Astrocyte of the cerebellum (primary cell): ENCODE data around the gene CSF1R.
A peak's percentile ranks its signal among the peaks of the same experiment; 100 is the strongest.

Experiments used
- DNase-seq: peaks from one replicate; pipeline ENCODE4 v3.0.0-alpha.2; 2011; ENCODE audit warnings: low read depth
- H3K4me3 ChIP-seq: 2 replicates; pipeline ENCODE4 v1.5.1; 2011; ENCODE audit warnings: mild to moderate bottlenecking, low read depth, low read length, moderate library complexity
- in situ Hi-C: cut with HindIII; loops from 2 replicates; pipeline ENCODE4 v1.10.0; 2017; ENCODE audit warnings: low sequenced_read_pairs
- TF ChIP-seq, protein P1 (sequence below): IDR thresholded peaks from 2 replicates; pipeline ENCODE4 v1.5.1; 2012; ENCODE audit warnings: low read length, low read depth, moderate library complexity, mild to moderate bottlenecking; ENCODE audit errors: missing control alignments

CSF1R gene

DNA sequence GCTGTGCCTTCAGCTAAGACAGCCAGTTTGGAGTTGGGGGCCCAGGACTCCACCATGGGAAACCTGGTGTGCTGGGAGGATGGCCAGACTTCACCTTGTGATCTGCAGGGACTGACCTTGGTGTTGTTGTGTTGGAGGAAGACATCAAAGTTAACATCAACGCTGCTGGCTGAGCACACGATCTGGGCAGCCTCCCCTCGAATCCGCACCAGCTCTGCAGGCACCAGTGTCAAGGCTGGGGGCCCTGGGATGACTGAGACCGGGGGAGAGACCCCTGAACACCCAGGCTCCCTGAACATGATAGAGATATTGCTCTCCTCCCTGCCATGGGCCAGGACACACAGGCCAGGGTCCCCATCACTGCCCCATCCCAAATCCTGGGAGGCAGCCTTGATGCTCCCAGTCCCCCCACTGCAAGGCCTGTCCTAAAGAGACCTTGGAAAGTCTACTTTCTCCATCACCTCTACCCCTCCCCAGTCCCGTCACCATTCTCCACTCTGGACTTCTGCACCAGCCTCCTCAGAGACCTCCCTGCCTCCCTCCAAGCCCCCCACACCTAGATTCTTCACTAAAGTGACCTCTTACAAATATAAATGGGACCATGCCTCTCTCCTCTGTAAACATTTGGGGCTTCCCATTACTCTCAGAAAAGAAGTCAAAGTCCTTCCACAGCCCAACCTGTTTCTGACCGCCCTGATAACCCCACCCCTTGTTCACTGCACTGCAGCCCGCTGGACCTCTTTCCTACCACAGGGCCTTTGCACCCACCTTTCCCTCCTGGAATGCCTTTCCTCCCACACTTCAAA is 8.2 kb downstream of the CSF1R start:
- no peak for DNase-seq
- TF ChIP-seq, protein P1, sequence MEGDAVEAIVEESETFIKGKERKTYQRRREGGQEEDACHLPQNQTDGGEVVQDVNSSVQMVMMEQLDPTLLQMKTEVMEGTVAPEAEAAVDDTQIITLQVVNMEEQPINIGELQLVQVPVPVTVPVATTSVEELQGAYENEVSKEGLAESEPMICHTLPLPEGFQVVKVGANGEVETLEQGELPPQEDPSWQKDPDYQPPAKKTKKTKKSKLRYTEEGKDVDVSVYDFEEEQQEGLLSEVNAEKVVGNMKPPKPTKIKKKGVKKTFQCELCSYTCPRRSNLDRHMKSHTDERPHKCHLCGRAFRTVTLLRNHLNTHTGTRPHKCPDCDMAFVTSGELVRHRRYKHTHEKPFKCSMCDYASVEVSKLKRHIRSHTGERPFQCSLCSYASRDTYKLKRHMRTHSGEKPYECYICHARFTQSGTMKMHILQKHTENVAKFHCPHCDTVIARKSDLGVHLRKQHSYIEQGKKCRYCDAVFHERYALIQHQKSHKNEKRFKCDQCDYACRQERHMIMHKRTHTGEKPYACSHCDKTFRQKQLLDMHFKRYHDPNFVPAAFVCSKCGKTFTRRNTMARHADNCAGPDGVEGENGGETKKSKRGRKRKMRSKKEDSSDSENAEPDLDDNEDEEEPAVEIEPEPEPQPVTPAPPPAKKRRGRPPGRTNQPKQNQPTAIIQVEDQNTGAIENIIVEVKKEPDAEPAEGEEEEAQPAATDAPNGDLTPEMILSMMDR = no peak
- in situ Hi-C loops = no loop called here
- no peak overlapping the region for H3K4me3 ChIP-seq

DNA sequence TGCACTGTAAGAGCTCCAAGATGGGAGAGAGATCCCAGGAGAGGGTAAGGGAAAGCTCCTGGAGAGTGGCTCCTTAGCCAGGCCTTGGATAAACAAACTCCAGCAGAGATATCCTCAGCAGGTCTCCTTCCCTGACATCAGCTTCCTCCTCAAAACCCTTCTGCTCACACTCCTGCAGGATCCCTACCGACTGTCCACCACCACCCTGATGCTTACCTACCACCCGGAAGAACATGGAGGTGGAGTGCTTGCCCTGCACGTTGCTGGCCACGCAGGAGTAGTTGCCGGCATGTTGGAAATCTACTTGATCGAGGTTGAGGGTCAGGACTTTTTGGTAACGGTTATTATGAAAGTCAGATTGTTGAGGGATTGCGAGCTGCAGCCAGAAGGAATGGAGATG is 9.3 kb downstream of the CSF1R start:
- in situ Hi-C loops = no loop called here
- DNase-seq = no peak

DNA sequence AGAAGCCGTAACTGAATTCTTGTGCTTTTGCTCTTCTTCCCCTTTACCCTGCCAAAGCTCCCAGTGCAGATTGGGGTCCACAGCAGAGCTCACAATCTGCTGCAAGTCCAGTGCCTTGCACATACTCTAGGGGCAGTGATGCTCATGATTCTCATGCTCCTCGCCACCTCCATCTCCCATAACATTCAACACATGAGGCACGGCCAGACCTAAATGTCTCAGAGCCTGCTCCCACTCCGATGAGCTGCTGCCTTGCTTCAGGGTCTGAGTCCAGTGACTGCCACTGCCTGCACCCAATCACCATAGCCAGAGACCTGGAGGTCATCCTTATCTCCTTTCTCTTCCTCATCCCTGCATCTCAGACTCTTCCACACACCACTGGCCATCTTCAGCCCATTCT is 10.5 kb downstream of the CSF1R start:
- TF ChIP-seq, protein P1 = peak; percentile 8
- in situ Hi-C loops = no loop called here
- H3K4me3 ChIP-seq = no peak overlapping the region
- no peak for DNase-seq

More for the DNA sequence above, 9.3 kb downstream of the CSF1R start:
- TF ChIP-seq, protein P1 = no peak
- H3K4me3 ChIP-seq = no peak overlapping the region

DNA sequence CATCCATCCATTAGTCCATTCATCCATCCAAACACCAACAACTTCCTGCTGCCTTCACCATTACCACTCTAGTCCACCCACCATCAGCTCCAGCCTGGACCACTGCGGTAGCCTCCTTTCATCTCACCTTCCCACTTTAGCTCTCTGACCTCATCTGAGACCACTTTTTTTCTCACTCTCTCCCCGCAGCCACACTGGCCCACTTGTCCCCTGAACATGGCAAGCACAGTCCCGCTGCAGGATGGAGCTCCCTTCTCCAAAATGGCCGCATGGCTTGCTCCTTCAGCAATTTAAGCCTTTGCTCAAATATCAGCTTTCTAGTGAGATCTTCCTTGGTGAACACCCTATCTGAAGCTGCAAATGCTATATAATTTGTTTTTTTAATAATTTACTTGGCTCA is 11.1 kb downstream of the CSF1R start:
- H3K4me3 ChIP-seq = no peak overlapping the region
- in situ Hi-C loops = no loop called here
- DNase-seq = no peak
- TF ChIP-seq, protein P1 = no peak

DNA sequence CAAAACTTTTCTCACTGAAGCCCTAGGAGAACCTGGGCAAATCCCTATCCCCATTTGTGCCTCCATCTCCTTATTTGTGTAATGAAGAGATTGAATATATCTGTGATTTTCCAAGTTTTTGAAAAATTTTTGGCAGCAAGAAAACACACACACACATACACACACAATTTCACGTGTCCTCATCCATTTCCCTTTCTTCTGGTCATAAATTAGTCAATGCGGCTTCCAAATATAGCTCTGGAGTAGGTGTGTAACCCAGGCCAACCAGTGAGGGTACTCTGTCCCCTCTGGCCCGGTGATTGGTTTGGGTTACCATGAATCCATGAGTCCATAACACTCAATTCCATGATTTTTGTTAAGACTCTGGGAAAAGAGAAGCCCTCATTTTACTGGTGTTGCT is 12.7 kb downstream of the CSF1R start:
- TF ChIP-seq, protein P1 = no peak
- no peak for DNase-seq
- in situ Hi-C loops = loop anchor here (5.0 kb wide), 1 partner anchor 34 kb away; no protein-coding TSS in a partner anchor
- no peak overlapping the region for H3K4me3 ChIP-seq

DNA sequence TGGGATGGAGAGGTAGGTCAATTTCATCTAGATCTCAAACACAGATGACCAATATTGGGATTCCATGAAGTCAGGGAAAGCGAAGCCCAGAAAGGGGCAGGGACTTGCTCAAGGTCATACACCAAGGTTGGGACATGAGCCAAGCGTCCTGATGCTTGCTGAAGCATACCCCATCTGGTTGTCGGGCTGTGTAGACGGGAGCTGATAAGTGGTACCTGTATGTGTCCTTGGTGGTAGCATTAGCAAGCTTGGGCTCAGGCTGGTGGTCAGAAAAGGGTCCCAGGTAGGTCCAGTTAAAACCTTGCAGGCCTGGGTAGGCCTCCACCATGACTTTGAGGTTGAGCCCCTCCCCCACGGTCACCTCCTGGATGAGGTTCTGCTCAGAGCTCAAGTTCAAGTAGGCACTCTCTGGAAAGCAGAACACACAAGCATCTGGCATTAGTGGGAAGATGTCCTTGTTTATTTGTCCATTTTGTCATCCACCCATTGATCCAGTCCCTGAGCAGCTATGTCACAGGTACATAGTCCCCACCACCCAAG is 13.2 kb downstream of the CSF1R start:
- TF ChIP-seq, protein P1 = no peak
- in situ Hi-C loops = loop anchor here (5.0 kb wide), 1 partner anchor 34 kb away; no protein-coding TSS in a partner anchor
- DNase-seq = no peak
- H3K4me3 ChIP-seq = no peak overlapping the region
